ENCODE results near the gene STOX2. TPM values are rescaled to one million over a fixed set of nuclear protein-coding genes. Genes with fewer than 3 reads are reported as not detected.

Gene STOX2
- total and polyA plus RNA-seq, 2 experiments from 2014 or later = 6.3 to 7.9 TPM

- Histone ChIP-seq H3K9me2 (replicated peaks; ENCODE audit: insufficient read depth) (no peaks in the 10 kb centered on the region), H3K4me1 (ENCODE audit: insufficient read depth) (no peaks in the 10 kb centered on the region), H3K27ac (no peak overlapping the region), H3K36me3 (replicated peaks; ENCODE audit: insufficient read depth, low read depth) (no peaks in the 10 kb centered on the region), H3K27me3 (peaks cover 20% of the 10 kb centered on the region), H3K9me3 (ENCODE audit: low read depth) (no peaks in the 10 kb centered on the region), H3K4me2 (no peak overlapping the region), H2AFZ (no peak overlapping the region), H3K79me2 (peaks cover 30% of the 10 kb centered on the region), H3K4me3 (no peak overlapping the region), H4K20me1 (ENCODE audit: insufficient read depth, poor library complexity, severe bottlenecking) (no peaks in the 10 kb centered on the region)
- WGBS (ENCODE audit: low lambda C conversion rate, missing lambda C conversion rate) = 86% methylated on average over 5 of the region's 5 CpGs
- TF ChIP-seq CTCF (IDR thresholded peaks at IDR 0.05; ENCODE audit: poor library complexity) (no peak), EZH2 (IDR thresholded peaks at IDR 0.05; ENCODE audit: borderline replicate concordance) (no peak), EZH2phosphoT487 (IDR thresholded peaks at IDR 0.05; ENCODE audit: low read depth, severe bottlenecking, unreplicated experiment) (no peak)
- no peak for DNase-seq (ENCODE audit: low spot score)
Observed at GRCh38 chr4:183909801-183910200, 4.7 kb downstream of the STOX2 start.

DNA sequence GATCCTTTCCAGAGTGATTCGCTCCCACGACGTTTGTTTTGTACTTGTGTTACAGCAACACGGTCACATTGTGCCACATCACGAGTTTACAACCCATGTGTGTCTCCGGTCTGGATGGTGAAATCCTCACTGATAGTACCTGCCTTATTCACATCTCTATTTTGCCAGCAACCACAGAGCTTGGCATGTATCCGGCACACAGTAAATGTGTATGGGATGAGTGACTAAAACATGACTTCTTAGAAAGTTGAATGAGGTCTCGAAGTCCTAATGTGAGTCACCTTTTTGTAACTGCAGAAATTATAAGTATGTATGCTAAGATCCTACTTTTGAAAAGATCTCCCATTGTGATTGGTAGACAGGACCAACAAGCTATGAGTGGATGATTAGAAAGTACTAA, 7.5 kb downstream of the STOX2 start:
- no peaks in the 10 kb centered on the region for H4K20me1 ChIP-seq (ENCODE audit: insufficient read depth, poor library complexity, severe bottlenecking)
- H3K27ac ChIP-seq = no peak overlapping the region
- H3K36me3 ChIP-seq (replicated peaks; ENCODE audit: insufficient read depth, low read depth) = no peaks in the 10 kb centered on the region
- no peaks in the 10 kb centered on the region for H3K4me1 ChIP-seq (ENCODE audit: insufficient read depth)
- no peak overlapping the region for H2AFZ ChIP-seq
- peaks cover 40% of the 10 kb centered on the region for H3K79me2 ChIP-seq
- no peaks in the 10 kb centered on the region for H3K9me2 ChIP-seq (replicated peaks; ENCODE audit: insufficient read depth)
- peaks cover 13% of the 10 kb centered on the region for H3K27me3 ChIP-seq
- no peak overlapping the region for H3K4me3 ChIP-seq
- DNase-seq (ENCODE audit: low spot score) = no peak
- TF ChIP-seq CTCF (IDR thresholded peaks at IDR 0.05; ENCODE audit: poor library complexity) = no peak
- no peak for TF ChIP-seq EZH2phosphoT487 (IDR thresholded peaks at IDR 0.05; ENCODE audit: low read depth, severe bottlenecking, unreplicated experiment)
- H3K9me3 ChIP-seq (ENCODE audit: low read depth) = no peaks in the 10 kb centered on the region
- WGBS (ENCODE audit: low lambda C conversion rate, missing lambda C conversion rate) = 97% methylated on average over 8 of the region's 8 CpGs
- H3K4me2 ChIP-seq = no peak overlapping the region

DNA sequence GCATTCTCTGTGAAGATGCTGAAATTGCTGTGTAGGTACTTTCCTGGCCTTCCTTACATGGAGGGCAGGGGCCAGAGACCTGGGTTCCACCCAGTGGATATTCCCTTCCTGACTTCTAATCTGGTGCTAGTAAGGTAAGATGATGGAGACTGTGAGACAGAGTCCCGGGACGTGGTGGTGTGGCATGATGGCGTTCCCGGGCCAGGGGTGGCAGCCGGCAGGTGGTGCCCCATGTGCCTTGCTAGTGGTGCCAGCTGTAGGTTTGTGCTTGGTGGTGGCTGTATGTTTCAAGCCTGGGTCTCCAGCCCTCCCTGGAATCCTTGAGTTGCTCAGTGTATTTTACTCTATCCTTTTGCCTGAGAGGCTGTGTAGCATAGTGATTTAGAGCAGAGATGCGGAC, 10.9 kb downstream of the STOX2 start:
- H3K27ac ChIP-seq = no peak overlapping the region
- no peaks in the 10 kb centered on the region for H3K9me2 ChIP-seq (replicated peaks; ENCODE audit: insufficient read depth)
- no peak overlapping the region for H3K4me2 ChIP-seq
- TF ChIP-seq CTCF (IDR thresholded peaks at IDR 0.05; ENCODE audit: poor library complexity) = no peak
- no peak for TF ChIP-seq EZH2 (IDR thresholded peaks at IDR 0.05; ENCODE audit: borderline replicate concordance)
- TF ChIP-seq EZH2phosphoT487 (IDR thresholded peaks at IDR 0.05; ENCODE audit: low read depth, severe bottlenecking, unreplicated experiment) = no peak
- no peaks in the 10 kb centered on the region for H3K9me3 ChIP-seq (ENCODE audit: low read depth)
- no peak overlapping the region for H3K4me3 ChIP-seq
- no peak for DNase-seq (ENCODE audit: low spot score)
- H3K4me1 ChIP-seq (ENCODE audit: insufficient read depth) = no peaks in the 10 kb centered on the region
- H3K79me2 ChIP-seq = peaks cover 41% of the 10 kb centered on the region
- 97% methylated on average over 5 of the region's 6 CpGs for WGBS (ENCODE audit: low lambda C conversion rate, missing lambda C conversion rate)
- H4K20me1 ChIP-seq (ENCODE audit: insufficient read depth, poor library complexity, severe bottlenecking) = no peaks in the 10 kb centered on the region
- H3K36me3 ChIP-seq (replicated peaks; ENCODE audit: insufficient read depth, low read depth) = no peaks in the 10 kb centered on the region
- no peaks in the 10 kb centered on the region for H3K27me3 ChIP-seq
- no peak overlapping the region for H2AFZ ChIP-seq

DNA sequence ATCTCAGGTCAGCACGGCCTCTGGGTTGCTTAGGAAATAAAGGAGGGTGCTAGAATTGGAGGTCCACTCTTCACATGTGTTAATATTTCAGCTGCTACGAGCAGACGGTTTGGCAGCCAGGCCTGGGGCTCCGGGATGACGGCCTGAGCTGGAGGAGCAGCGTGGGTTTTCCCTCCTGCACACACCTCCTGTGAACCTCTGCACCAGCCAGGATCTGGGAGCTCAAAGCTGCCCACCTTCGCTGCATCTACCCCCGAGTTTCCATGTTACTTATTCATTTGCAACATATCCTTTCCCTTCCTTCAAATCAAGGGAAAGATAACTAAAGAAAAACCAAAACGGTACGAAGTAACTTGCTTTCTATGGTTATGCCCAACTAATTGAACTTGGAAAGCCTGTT, 13.6 kb downstream of the STOX2 start:
- H3K9me3 ChIP-seq (ENCODE audit: low read depth) = no peaks in the 10 kb centered on the region
- no peaks in the 10 kb centered on the region for H3K36me3 ChIP-seq (replicated peaks; ENCODE audit: insufficient read depth, low read depth)
- H3K4me1 ChIP-seq (ENCODE audit: insufficient read depth) = no peaks in the 10 kb centered on the region
- TF ChIP-seq EZH2 (IDR thresholded peaks at IDR 0.05; ENCODE audit: borderline replicate concordance) (no peak), CTCF (IDR thresholded peaks at IDR 0.05; ENCODE audit: poor library complexity) (no peak), EZH2phosphoT487 (IDR thresholded peaks at IDR 0.05; ENCODE audit: low read depth, severe bottlenecking, unreplicated experiment) (no peak)
- no peak overlapping the region for H3K4me2 ChIP-seq
- no peaks in the 10 kb centered on the region for H3K27me3 ChIP-seq
- peaks cover 33% of the 10 kb centered on the region for H3K79me2 ChIP-seq
- H3K9me2 ChIP-seq (replicated peaks; ENCODE audit: insufficient read depth) = no peaks in the 10 kb centered on the region
- no peak overlapping the region for H2AFZ ChIP-seq
- no peak for DNase-seq (ENCODE audit: low spot score)
- H4K20me1 ChIP-seq (ENCODE audit: insufficient read depth, poor library complexity, severe bottlenecking) = no peaks in the 10 kb centered on the region
- 94% methylated on average over 10 of the region's 10 CpGs for WGBS (ENCODE audit: low lambda C conversion rate, missing lambda C conversion rate)
- no peak overlapping the region for H3K4me3 ChIP-seq
- no peak overlapping the region for H3K27ac ChIP-seq
